SKM-1 (cell line): Measurements from ENCODE around the gene MATN1.

Source experiments
- DNase-seq: peaks from one replicate; lab custom pipeline; 2025; ENCODE audit not compliant: unreplicated experiment; lab: John Stamatoyannopoulos, UW

Gene MATN1

DNA sequence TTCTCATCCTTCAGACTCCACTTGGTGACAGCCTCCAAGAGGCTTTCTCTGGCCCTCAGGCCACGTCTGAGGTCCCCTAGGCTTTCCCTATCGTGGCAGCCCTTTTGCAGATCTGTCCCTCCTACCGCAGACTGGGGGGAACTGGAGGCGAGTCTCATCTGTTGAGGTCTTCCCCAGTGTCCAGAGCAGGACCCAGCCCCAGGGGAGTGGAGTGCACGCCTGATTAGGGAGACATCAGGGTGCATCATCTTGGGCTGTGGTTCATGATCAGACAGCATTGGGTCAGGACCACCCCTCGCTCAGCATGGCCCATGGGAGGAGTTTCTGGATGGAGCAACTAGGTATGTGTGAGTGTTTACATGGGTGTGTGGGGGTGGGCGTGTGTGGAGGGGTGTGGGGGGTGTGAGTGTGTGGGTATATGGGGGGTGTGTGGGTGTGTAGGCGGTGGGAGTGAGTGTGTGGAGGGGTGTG is 8.5 kb upstream of the MATN1 start:
- DNase-seq, result no peak

DNA sequence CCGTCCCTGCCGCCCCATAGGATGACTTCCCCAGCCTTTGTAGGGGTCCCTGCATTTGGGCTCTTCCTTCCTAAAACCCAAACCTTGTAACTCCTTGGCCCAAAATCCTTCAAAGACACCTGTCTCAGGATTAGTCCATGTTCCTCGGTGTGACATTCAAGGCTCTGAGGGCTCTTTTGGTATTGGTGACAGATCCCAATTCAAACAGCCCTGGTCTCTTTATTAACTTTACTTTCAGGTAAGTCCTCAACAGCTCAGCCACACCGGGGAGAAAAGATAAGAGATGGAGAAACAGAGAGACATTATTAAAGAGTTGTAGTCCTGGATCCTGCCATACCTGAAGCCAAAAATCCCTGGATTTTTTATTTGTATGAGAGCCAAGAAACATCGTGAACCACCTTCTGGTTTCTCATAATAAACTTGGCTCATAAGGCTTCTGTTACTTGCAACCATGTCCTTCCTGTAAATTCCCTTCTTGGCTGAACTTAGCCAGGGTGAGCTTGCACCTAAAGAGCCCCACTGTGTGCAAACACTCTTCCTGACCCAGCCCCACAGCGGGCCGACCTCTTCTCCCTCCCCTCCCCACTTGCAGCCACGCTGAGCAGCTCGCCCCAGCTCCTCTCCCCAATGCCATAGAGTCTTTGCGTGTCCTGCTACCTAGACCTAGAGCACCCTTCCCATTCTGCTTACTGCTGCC is 7.9 kb upstream of the MATN1 start:
- DNase-seq, result no peak

DNA sequence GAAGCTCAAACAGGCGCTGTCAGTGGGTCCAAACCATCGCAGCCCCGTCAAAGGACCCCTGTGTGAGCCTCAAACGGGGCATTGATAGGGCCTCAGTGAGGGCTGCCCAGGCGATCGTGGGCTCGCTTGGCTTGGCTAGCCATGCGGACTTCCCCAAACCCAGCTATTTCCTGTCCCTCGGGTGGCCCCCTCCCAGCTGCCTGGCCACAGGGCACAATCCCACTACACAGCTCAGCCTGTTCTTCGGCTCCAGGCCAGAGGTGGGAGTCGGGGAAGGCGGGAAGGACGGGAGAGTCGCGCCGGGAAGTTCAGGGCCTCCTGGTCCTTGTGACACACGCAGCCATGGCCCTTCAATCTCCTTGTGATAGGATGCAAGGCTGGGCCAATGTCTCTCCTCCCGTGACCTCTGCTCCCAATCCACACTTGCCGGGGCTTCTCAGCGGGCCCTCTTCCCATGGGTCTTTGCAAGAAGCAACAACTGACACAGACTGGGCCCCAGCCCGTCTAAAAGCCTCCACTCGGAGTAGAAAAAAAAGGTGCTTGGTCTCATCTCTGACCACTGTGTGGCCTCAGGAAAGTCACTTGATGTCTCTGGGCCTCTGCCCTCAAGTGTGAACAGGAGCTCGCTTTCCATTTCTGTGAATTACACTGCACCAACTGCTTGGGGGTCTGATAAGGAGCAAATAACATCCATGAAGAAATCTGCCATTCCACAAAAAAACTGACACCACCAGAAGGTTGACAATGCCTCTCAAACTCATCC is 7.1 kb upstream of the MATN1 start:
- no peak for DNase-seq

DNA sequence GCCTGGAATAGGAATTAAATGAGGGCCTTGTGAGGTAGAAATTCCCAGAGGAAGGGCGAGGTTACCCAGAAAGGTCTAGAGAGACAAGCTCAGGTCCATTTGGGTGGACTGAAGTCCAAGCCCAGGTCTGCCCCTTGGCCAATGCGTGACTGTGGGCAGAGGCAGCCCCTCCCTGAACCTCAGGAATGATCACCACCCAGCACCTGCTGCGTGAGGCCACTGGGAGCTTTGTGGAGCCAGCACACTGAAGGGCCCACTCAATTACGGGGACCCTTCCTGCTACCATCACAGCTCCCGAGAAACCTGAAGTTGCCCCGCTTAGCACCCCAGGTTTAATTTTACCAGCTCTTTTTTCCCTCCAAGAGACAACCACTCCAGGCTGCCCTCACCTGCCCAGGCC is 6.5 kb upstream of the MATN1 start:
- no peak for DNase-seq

DNA sequence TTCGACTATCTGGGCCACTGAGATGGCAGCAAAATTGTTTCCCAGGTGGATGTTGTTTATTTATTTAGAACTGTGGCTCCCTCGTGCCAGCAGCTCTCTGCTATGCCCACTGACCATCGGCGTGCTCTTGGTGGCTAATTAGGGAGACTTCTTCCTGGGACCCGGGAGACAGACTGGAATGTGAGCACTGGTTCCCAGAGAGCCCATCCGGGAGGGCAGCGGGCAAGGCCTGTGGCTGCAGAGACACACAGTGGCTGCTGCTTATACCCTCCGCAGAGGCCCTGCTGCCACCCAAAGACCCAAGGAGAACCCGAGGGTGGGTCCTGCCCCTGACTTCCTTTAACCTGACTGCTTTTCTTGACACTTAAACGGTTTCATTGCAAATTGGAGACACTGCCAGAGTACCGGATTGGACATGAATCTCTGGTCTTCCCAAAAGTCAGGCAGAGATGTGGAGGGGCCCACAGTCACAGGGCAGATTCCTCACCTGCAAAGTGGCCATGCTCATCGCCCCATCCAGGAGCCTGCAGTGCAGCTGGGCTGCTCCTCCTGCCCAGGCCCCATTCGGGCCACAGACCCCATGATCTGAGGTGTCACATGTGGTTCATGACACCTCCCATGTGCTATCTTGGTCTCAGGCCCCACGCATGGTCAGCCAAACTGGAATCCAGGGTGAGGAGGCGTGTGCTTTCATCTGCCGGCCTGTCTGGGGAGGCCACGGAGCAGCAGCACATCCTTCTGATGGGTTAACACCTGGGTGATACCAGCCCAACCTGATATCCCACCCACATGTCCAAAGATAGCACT is 5.7 kb upstream of the MATN1 start:
- DNase-seq, result no peak

DNA sequence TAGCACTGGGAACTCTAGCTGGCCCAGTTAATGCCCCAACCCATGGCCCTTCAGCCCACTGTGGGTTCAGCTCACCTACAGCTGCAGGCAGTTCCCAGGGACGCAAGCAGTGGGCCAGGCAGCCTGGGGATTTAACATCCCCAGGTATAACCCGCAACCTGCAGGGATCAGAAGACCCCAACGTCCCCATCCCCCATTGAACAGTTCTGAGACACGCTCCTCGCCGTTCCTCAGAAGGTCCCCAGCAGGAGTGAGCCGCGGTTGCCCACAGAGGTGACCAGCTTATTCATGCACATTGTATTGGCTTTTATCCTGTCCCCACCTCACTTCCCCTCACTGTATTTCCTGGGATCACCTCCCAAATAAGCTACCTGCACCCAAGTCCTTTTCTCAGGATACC is 5.0 kb upstream of the MATN1 start:
- DNase-seq, result no peak

DNA sequence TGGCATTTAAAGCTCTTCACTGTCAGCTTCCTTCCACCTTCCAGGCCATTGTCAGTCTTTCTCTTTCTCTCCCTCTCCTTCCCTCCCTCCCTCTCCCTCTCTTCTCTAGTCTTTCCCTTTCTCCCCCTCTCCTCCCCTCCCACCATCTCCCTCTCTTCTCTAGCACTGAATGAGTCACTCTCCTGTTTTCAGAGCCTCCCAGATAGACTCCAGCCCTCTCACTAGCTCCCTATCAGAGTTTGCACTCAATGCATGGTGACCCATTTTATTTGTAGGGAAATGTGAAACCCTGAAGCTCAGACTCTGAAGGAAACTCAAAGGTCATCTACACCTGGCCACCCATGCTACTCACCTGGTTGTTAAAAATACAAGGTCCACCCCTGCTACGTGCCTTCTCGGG is 4.4 kb upstream of the MATN1 start:
- no peak for DNase-seq

DNA sequence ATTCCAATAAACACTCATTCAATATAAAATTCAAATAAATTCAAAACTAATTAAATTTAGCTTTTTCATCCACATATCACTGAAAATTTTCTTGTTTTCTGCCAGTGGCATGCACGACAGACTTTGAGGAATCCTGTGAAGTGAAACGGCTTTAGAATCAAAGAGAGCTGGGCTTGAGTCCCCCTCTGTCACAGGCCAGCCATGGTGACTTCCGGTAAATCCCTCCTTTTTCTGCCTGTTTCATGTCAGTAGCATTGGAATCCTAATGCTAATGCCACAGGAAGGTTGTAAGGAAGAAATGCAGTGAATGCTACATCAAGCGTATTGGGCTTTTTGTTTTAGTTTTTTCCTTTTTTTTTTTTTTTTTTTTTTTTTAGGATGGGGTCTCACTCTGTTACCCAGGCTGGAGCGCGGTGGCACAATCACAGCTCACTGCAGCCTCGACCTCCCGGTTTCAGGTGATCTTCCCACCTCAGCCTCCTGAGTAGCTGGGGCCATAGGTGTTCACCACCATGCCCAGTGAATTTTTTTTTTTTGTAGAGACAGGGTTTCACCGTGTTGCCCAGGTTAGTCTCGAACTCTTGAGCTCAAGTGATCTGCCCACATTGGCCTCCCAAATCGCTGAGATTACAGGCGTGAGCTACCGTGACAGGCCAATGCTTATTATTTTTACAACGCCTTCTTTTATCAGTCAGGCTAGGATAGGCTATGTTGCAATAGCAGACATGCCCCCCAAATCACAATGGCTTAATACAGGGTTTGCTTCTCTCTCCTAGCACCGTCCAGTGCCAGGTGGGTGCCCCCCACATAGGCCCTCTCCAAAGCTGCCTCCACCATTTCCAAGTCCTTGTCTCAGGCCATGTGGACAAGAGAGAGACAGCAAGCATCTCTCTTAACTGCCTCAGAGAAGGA is 3.6 kb upstream of the MATN1 start:
- no peak for DNase-seq

DNA sequence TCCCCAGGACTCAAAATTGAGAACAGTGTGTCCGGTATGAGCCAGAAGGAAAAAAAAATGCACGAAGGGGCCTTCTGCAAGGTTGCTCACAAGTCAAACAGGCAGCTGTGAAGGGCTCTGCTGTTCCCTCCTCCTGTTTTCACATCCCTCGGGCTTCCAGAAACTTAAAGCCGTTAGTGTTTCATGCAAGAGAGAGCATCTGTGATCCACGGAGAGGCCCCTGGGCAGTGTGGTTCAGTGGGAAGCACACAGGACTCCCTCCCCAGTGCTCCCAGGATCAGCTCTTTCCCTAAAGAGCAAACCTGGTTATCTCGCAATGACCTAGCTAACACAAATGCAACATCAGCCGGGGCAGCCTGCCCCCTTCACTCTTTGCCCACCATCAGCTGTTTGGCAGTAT is 2.9 kb upstream of the MATN1 start:
- DNase-seq, result no peak

DNA sequence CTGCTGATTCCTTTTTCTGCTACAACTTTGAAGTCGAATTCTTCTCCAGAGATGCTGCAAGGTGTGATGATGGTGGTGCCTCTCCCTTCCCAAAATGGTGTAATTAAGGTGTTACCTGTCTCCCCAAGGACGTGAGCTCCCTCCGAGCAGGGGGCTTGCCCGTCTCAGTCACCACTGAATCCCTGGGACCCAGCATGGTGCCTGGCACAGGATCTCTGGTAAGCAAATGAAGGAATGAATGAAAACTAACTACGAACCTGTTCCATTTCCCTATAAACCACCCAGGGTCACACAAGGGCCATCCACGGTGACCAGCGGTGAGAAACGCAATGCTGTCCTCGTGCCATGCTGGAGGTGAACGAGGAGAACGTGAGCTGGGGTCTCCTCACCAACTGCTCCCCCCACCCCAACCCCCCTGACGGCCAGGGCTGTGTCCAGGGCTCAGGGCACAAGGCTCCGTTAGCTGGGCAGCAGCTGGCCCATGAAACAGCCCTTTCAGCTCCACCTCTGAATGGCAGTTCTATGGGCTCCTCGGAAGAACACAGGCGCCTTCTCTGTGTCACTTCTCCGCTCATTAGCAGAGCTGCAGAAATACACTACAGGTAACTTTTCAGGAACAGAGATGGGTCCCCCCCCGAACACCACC is 2.2 kb upstream of the MATN1 start:
- no peak for DNase-seq

DNA sequence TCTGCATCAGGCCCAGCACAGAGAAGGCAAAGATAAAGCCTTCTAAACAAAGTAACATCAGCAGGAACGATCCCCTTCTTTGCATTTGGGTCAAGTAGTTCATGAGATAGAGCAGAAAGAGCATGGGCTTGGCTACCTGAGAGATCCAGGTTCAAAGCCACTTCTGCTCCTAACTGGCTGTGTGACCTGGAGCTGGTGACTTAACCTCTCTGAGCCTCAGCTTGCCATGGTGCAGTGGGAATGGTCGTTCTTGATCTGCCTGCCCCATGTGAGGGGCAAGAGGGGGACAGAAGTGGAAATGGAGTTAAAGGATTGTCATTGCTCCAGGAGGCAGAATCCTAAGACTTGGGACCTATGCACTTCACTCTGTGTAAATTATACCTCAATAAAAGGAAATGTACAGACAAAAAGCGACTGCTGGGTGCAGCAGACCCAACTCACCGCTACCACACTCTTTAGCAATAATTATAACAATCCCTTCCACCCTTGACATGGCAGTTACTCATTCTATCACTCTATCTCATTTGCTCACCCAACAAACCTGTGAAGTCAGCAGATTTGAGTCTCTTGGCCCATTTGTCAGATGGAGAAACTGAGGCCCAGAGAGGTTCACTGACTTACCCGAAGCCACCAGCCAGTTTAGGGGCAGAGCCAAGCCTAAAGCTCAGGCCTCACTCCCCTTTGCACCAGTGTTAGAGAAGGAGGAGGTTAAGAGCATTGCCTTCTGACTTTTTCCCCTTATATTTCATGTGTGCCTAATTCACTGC is 1.5 kb upstream of the MATN1 start:
- DNase-seq, result no peak

DNA sequence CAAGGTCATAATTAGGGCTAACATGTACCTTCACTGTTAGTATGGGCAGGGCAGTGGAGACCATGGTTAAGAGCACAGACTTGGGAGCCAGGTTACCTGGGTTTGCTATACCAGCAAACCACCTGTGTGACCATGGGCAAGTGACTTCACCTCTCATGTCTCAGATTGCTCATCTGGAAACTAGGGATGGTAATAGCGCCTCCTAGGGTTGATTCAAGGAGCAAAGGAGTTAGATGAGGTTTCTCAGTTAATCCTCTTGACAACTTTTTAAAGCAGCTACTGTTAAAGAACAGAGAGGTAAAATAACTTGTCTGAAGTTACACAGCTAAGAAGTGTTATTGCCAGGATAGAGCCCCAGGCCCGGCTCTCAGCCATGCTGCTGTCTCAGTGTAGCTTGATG is 790 bp upstream of the MATN1 start:
- no peak for DNase-seq

DNA sequence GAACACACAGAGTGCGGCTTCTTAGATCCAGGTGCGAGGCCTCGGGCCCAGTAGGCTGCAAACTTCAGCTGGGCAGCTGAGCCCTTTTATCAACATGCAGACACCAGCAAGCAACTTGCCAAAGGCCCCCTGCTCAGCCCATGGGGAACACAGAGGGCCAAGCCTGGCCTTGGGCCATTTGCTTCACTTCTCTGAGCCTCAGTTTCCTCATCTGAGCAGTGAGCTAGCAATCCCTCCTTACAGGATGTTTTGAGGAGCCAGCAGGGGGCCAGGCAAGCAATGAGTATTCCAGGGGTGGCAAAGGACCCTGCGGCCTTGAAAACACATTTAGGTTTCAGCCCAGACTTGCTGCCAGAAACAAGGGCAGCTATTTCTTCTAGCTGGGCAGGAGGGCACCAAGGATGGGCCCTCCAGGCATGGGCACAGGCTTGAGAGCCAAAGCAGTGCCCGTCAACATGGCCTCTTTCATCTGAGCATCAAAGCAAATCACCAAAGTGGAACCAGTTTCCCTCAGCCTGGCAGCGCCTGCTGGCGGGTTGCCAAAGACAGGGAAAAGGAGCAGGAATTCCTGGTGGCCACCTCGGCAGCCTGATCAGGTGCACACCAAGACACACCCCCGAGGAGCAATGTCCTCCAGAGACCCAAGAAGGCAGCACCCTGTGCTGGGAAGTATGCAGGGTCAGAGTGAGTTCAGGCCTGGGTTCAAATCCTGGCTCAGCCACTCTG is 1.4 kb downstream of the MATN1 start:
- no peak for DNase-seq

DNA sequence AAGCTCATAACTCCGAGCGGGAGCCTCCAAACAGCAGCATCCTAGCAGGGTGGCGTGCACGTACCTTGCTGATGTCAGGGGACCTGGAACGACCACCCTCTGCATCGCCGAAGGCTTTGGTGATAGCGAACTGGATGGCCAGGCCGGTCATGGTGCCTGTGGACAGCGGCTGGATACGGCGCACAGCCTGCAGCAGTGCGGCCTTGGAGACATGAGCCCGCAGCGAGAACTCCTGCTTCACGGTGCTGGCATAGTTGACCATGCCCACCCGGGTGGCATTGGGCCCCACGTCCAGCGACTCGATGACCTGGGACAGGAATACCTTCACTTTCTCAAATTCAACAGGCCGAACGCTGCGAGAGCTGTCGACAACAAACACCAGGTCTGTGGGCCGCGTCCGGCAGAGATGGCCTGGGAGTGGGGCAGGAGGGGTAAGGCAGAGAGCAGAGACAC is 2.0 kb downstream of the MATN1 start:
- DNase-seq, result no peak

DNA sequence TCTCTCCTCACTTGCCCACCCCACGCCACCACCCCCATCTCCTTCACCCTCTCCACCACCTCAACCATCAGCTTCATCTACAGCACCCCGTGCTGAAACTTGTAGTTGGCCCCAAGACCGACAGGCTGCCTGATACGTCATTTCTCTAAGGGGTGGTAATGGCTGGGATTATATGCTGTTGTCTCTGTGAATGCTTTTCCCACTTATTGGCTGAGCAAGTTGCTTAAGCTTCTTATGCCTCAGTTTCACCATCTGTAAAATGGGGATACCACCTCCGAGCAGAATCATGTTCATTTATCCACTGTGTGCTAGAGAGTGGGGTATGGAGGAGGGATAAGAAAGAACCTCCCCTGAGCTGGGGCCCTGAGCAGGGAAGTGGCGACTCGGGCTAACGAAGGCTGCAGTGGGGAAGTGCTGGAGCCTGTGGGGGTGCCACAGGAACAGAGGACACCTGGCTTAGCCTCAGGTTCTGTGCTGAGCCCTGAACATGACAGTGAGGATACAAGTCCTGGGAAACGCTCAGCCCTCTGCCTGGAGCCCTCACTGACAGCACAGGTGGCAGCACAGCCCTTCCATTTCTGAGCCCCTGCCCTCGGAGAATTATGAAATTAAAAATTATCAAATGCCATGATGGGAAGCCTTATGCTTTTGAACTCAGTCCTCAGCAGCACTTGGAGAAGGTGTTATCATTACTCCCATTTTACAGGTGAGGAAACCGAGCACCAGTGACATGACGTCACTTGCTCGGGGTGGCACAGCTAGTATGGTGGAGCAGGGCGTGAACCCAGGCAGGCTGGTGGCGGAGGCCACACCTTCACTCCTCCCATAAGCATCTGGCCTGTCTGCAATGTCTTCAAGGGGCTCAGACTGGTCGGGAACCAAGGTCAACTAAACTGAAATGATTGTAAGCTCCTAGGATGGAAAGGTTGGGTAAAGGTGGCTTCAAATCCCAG is 2.8 kb downstream of the MATN1 start:
- DNase-seq, result no peak

DNA sequence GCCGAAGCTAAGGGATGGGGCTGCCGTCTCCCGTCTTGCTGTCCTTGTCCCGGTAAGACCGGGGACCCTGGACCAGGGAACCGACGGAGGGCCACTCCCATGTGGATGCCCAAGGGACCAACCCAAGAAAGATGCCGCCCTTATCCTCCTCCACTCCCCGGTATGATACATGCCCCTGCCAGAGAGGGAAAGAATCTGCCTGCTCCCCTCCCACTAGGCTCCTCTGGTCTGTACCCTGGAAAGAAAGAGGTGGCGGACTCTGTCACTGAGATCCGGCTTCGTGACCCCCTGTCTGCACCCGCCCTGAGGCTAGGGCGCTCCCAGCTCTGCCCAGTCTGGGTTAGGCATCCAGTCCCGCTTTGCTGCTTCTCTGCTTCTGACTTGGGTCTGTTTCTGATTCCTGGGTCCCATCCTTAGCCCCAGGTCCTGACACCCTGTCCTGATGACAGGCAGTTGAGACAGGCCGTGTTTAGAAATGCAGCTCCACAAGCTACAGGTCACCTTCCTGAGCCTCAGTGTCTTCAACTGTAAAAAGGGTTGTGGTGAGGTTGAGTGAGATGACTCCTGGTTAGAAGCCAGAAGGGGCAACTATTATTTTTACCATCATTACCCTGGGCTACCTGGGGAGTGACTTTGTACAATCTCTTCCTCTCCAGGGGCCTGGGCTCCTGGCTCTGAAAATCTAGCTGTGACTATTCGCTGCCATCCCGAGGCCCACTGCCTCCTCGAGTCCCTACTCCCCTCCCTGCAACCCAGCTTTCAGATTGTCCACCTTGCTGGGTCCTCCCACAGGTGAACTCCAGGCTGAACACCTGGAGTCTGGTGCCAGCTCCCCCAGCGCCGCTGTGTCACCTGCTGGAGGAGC is 3.7 kb downstream of the MATN1 start:
- DNase-seq, result no peak
